WTC11 (cell line): ENCODE data around the gene OGN. TPM values are rescaled to one million over a fixed set of nuclear protein-coding genes. Genes with fewer than 3 reads are reported as not detected.
"Not testable (repeated sequence)": the region's sequence is repeated elsewhere in the genome, so short reads cannot be mapped to it uniquely, and the experiment has no call there.

Source experiments
- ATAC-seq: fragments of 200-7000 bp; cut with Tn5 transposase; 2 replicates; pipeline ENCODE4 v1.10.0; 2021; ENCODE audit warnings: mild to moderate bottlenecking, moderate library complexity
- CTCF ChIA-PET: fragments of 300-600 bp; sonication (Branson Sonifier 250); formaldehyde crosslinking; loops from one replicate; lab custom pipeline; 2021; ENCODE audit warnings: antibody characterized with exemption; lab: Charles Lee
- POLR2A ChIA-PET: fragments of 350-600 bp; sonication (Branson Sonifier 250); formaldehyde crosslinking; loops from one replicate; lab custom pipeline; 2021; ENCODE audit warnings: antibody characterized with exemption; lab: Charles Lee
- DNase-seq: peaks from one replicate; pipeline ENCODE4 v3.0.0; 2021; ENCODE audit warnings: low spot score
- H3K27ac Mint-ChIP-seq: 2 replicates; pipeline ENCODE4 v1.8.0; 2021; ENCODE audit warnings: mixed read lengths
- H3K27me3 Mint-ChIP-seq: 2 replicates; pipeline ENCODE4 v1.8.0; 2021; ENCODE audit warnings: low read depth, mild to moderate bottlenecking, moderate library complexity, mixed read lengths
- H3K36me3 Mint-ChIP-seq: 2 replicates; pipeline ENCODE4 v1.8.0; 2021; ENCODE audit warnings: mixed read lengths
- H3K4me1 Mint-ChIP-seq: 2 replicates; pipeline ENCODE4 v1.8.0; 2022; ENCODE audit warnings: mixed read lengths
- H3K4me3 Mint-ChIP-seq: 2 replicates; pipeline ENCODE4 v1.8.0; 2021; ENCODE audit warnings: mild to moderate bottlenecking, moderate library complexity, mixed read lengths
- H3K9me3 Mint-ChIP-seq: 2 replicates; pipeline ENCODE4 v1.8.0; 2021; ENCODE audit warnings: mixed read lengths
- ATF2 ChIP-seq: sonication (generic); formaldehyde crosslinking; IDR thresholded peaks from 2 replicates; pipeline ENCODE4 v1.8.1; 2022; ENCODE audit warnings: low read depth, missing genetic modification reagents, borderline replicate concordance
- E2F4 ChIP-seq: sonication (generic); formaldehyde crosslinking; IDR thresholded peaks from 2 replicates; pipeline ENCODE4 v1.8.1; 2022; ENCODE audit warnings: low read depth, mild to moderate bottlenecking, moderate library complexity, missing genetic modification reagents, borderline replicate concordance
- FOXJ3 ChIP-seq: sonication (generic); formaldehyde crosslinking; IDR thresholded peaks from 2 replicates; pipeline ENCODE4 v1.9.0; 2021; ENCODE audit warnings: missing genetic modification reagents, mild to moderate bottlenecking, borderline replicate concordance
- FOXP4 ChIP-seq: sonication (generic); formaldehyde crosslinking; IDR thresholded peaks from 2 replicates; pipeline ENCODE4 v1.8.0; 2022; ENCODE audit warnings: mild to moderate bottlenecking, missing genetic modification reagents
- IRF2 ChIP-seq: sonication (generic); formaldehyde crosslinking; IDR thresholded peaks from 2 replicates; pipeline ENCODE4 v1.8.0; 2022; ENCODE audit warnings: low read depth, missing genetic modification reagents, borderline replicate concordance
- JAZF1 ChIP-seq: fragments of 250-450 bp; sonication (Bioruptor Pico); IDR thresholded peaks from 2 replicates; pipeline ENCODE4 v1.9.0; 2021; ENCODE audit warnings: moderate library complexity, mild to moderate bottlenecking, inconsistent platforms
- KAT7 ChIP-seq: sonication (generic); formaldehyde crosslinking; IDR thresholded peaks from 2 replicates; pipeline ENCODE4 v1.8.1; 2023; ENCODE audit warnings: missing genetic modification reagents, mild to moderate bottlenecking, borderline replicate concordance
- MXD4 ChIP-seq: fragments of 250-450 bp; sonication (Bioruptor Pico); IDR thresholded peaks from 2 replicates; pipeline ENCODE4 v1.8.0; 2021; ENCODE audit warnings: mild to moderate bottlenecking, moderate library complexity, borderline replicate concordance
- MYBL2 ChIP-seq: sonication (generic); formaldehyde crosslinking; IDR thresholded peaks from 2 replicates; pipeline ENCODE4 v1.8.1; 2023; ENCODE audit warnings: mild to moderate bottlenecking, moderate library complexity, missing genetic modification reagents
- NFYB ChIP-seq: sonication (generic); formaldehyde crosslinking; conservative IDR thresholded peaks from 2 replicates; pipeline ENCODE4 v1.8.0; 2022; ENCODE audit warnings: low read depth, missing genetic modification reagents
- NR3C1 ChIP-seq: sonication (generic); formaldehyde crosslinking; conservative IDR thresholded peaks from 2 replicates; pipeline ENCODE4 v1.8.1; 2023; ENCODE audit warnings: low read depth, mild to moderate bottlenecking, missing genetic modification reagents
- PRDM15 ChIP-seq: sonication (generic); formaldehyde crosslinking; IDR thresholded peaks from 2 replicates; pipeline ENCODE4 v1.8.0; 2022; ENCODE audit warnings: missing genetic modification reagents
- STAT6 ChIP-seq: sonication (generic); formaldehyde crosslinking; conservative IDR thresholded peaks from 2 replicates; pipeline ENCODE4 v1.8.1; 2023; ENCODE audit warnings: mild to moderate bottlenecking, low read depth, missing genetic modification reagents, moderate library complexity
- TP53 ChIP-seq: sonication (generic); formaldehyde crosslinking; IDR thresholded peaks from 2 replicates; pipeline ENCODE4 v1.8.1; 2023; ENCODE audit warnings: mild to moderate bottlenecking, missing genetic modification reagents
- USF1 ChIP-seq: sonication (generic); formaldehyde crosslinking; IDR thresholded peaks from 2 replicates; pipeline ENCODE4 v1.8.0; 2022; ENCODE audit warnings: mild to moderate bottlenecking, missing genetic modification reagents
- ZNF138 ChIP-seq: sonication (generic); formaldehyde crosslinking; conservative IDR thresholded peaks from 2 replicates; pipeline ENCODE4 v1.8.1; 2022; ENCODE audit warnings: mild to moderate bottlenecking, moderate library complexity, missing genetic modification reagents
- ZNF416 ChIP-seq: fragments of 250-450 bp; sonication (Bioruptor Pico); IDR thresholded peaks from 2 replicates; pipeline ENCODE4 v1.9.0; 2021; ENCODE audit warnings: mild to moderate bottlenecking, inconsistent platforms
- total RNA-seq: library from RNA; stranded (reverse); gene quantifications from 3 replicates; pipeline ENCODE4 v1.2.3, GENCODE V29; 2021

Gene OGN
- total RNA-seq, 1 experiment from 2014 or later = not detected

GRCh38 chr9:92422611-92423338 is 18.4 kb upstream of the OGN start (continued):
- TF ChIP-seq FOXJ3 (CRISPR knock-in tag) = no peak
- TF ChIP-seq FOXP4 (CRISPR knock-in tag) = no peak
- no peak for TF ChIP-seq ZNF416 (CRISPR knock-in tag)
- no peak for TF ChIP-seq ATF2 (CRISPR knock-in tag)
- no peak for TF ChIP-seq STAT6 (CRISPR knock-in tag)
- no peak for TF ChIP-seq MXD4
- no peak for TF ChIP-seq E2F4 (CRISPR knock-in tag)
- TF ChIP-seq ZNF138 (CRISPR knock-in tag) = no peak

GRCh38 chr9:92414566-92414965 is 10.2 kb upstream of the OGN start:
- DNase-seq = no peak
- ChIA-PET CTCF (no interaction called here), POLR2A (no interaction called here)
- Mint-ChIP-seq H3K4me1 (peaks cover 6% of the 10 kb centered on the region; the same call in 1 of the 2 replicates), H3K27ac (no peak overlapping the region), H3K4me3 (no peak overlapping the region), H3K36me3 (no peaks in the 10 kb centered on the region), H3K9me3 (peaks cover 5% of the 10 kb centered on the region), H3K27me3 (no peaks in the 10 kb centered on the region)
- ATAC-seq = no peak
- TF ChIP-seq PRDM15 (CRISPR knock-in tag) = no peak
- no peak for TF ChIP-seq JAZF1
- TF ChIP-seq NFYB = no peak
- no peak for TF ChIP-seq KAT7 (CRISPR knock-in tag)
- TF ChIP-seq MXD4 = no peak
- TF ChIP-seq TP53 (CRISPR knock-in tag) = no peak
- TF ChIP-seq ZNF416 (CRISPR knock-in tag) = no peak
- TF ChIP-seq NR3C1 (CRISPR knock-in tag) = no peak
- no peak for TF ChIP-seq IRF2 (CRISPR knock-in tag)
- no peak for TF ChIP-seq USF1 (CRISPR knock-in tag)
- no peak for TF ChIP-seq MYBL2 (CRISPR knock-in tag)

GRCh38 chr9:92411157-92411556 is 6.8 kb upstream of the OGN start:
- H3K27me3 Mint-ChIP-seq, ATAC-seq, H3K4me3 Mint-ChIP-seq, H3K9me3 Mint-ChIP-seq, H3K27ac Mint-ChIP-seq, DNase-seq, POLR2A ChIA-PET, CTCF ChIA-PET, H3K36me3 Mint-ChIP-seq, H3K4me1 Mint-ChIP-seq: not testable (repeated sequence)
